HG02610 (cell line): ENCODE data around the gene AP2M1.
A peak's percentile ranks its signal among the peaks of the same experiment; 100 is the strongest.

ENCODE experiments used
- ATAC-seq: cut with Tn5 transposase; IDR thresholded peaks from one replicate; pipeline ENCODE4 v1.9.1; 2021; ENCODE audit warnings: mild to moderate bottlenecking, moderate library complexity; ENCODE audit not compliant: unreplicated experiment

Gene AP2M1

GRCh38 chr3:184177767-184178306 is 3.2 kb downstream of the AP2M1 start:
- no peak for ATAC-seq

- no peak for ATAC-seq
Measured at GRCh38 chr3:184178521-184179138, 4.0 kb downstream of the AP2M1 start.

GRCh38 chr3:184180165-184180564 is 5.5 kb downstream of the AP2M1 start:
- ATAC-seq: no peak

GRCh38 chr3:184181596-184181995 is 6.9 kb downstream of the AP2M1 start:
- no peak for ATAC-seq

GRCh38 chr3:184183679-184184078 is 9.0 kb downstream of the AP2M1 start:
- ATAC-seq: no peak

- no peak for ATAC-seq
Measured at GRCh38 chr3:184184546-184185230, 10.0 kb downstream of the AP2M1 start.

- peak; percentile 93 for ATAC-seq
Measured at GRCh38 chr3:184185461-184186183, 11.0 kb downstream of the AP2M1 start.

GRCh38 chr3:184186184-184186901 is 11.7 kb downstream of the AP2M1 start, which contains the start of gene ABCF3:
TSS of gene ABCF3 (plus strand) at chr3:184186199. CDS start at chr3:184186208, 9 bp downstream.
- ATAC-seq: peak; percentile 14

- no peak for ATAC-seq
Measured at GRCh38 chr3:184186902-184187207, 12.2 kb downstream of the AP2M1 start.

- no peak for ATAC-seq
Measured at GRCh38 chr3:184188080-184188479, 13.4 kb downstream of the AP2M1 start.

GRCh38 chr3:184189421-184189820 is 14.8 kb downstream of the AP2M1 start:
- ATAC-seq: no peak

- no peak for ATAC-seq
Measured at GRCh38 chr3:184192889-184193288, 18.2 kb downstream of the AP2M1 start.

GRCh38 chr3:184193991-184194539 is 19.4 kb downstream of the AP2M1 start:
- ATAC-seq: no peak

- ATAC-seq: no peak
Measured at GRCh38 chr3:184196536-184196935, 21.9 kb downstream of the AP2M1 start.

GRCh38 chr3:184198509-184198908 is 23.9 kb downstream of the AP2M1 start:
- ATAC-seq: no peak

GRCh38 chr3:184200825-184201224 is 26.2 kb downstream of the AP2M1 start:
- ATAC-seq: no peak

- ATAC-seq: no peak
Measured at GRCh38 chr3:184203526-184203925, 28.9 kb downstream of the AP2M1 start.

- ATAC-seq: no peak
Measured at GRCh38 chr3:184209146-184209923, 34.7 kb downstream of the AP2M1 start.

- ATAC-seq: no peak
Measured at GRCh38 chr3:184211297-184211696, 36.6 kb downstream of the AP2M1 start.

GRCh38 chr3:184211718-184212117 is 37.1 kb downstream of the AP2M1 start:
- no peak for ATAC-seq
